Activated naive CD8-positive, alpha-beta T cell treated with anti-CD3 and anti-CD28 coated beads, Interleukin-2, amount 50 U/mL, for 24 hours (primary cell): ENCODE measurements around the gene AQP6.

Experiments used
- ATAC-seq: fragments of 150-1000 bp; cut with Tn5 transposase; one replicate; pipeline ENCODE4 v1.10.0; 2021
- DNase-seq: peaks from one replicate; pipeline ENCODE4 v3.0.0; 2021
- H3K27ac Mint-ChIP-seq: one replicate; pipeline ENCODE4 v1.8.0; 2021; ENCODE audit warnings: mild to moderate bottlenecking, mixed read lengths
- H3K27me3 Mint-ChIP-seq: one replicate; pipeline ENCODE4 v1.8.0; 2021; ENCODE audit warnings: mixed read lengths
- H3K36me3 Mint-ChIP-seq: one replicate; pipeline ENCODE4 v1.8.0; 2021; ENCODE audit warnings: low read depth, mixed read lengths
- H3K4me1 Mint-ChIP-seq: one replicate; pipeline ENCODE4 v1.8.0; 2021; ENCODE audit warnings: mixed read lengths
- H3K4me3 Mint-ChIP-seq: one replicate; pipeline ENCODE4 v1.8.0; 2021; ENCODE audit warnings: mild to moderate bottlenecking, moderate library complexity, mixed read lengths
- H3K9me3 Mint-ChIP-seq: one replicate; pipeline ENCODE4 v1.8.0; 2021; ENCODE audit warnings: mixed read lengths

Gene AQP6

DNA sequence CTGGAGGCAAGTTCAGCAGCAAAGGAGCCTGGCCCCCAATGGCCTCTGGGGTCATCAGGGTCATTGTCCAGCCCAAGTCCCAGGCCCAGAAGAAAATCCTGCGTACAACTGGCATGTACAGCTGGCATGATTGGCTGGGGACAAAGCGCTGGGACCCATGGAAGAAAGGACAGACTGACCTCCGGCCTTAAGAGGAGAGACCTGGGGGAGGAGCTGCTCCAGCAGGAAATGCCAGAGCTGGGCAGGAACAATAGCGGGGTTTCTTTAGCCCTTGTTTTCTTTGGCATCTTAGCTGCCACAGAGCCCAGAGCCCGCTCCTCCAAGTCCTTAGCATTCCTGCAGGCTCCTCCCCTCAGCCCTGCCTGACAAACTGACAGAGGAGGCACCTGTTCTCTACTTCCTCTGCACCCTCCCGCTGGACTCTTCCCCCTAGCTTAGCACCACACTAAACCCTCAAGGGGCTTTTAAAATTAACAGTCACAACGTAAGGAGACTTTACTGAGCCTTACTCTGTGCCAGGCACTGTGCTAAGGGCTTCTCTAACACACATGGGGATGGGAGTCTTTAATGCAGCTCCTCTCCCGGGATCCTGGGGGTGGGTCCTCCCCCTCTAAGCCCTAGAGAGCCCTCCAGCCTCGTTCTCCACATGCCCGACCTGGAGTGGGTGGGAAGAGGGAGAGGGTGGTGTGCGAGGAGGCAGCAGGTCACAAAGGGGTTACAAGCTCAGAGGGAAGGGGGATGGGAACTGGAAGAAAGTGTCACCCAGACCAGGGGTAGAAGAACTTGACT, 12.9 kb upstream of the AQP6 start:
- Mint-ChIP-seq H3K4me3 (peak overlapping the region; percentile 32), H3K36me3 (no peaks in the 10 kb centered on the region), H3K9me3 (no peaks in the 10 kb centered on the region), H3K4me1 (peaks cover 5% of the 10 kb centered on the region), H3K27ac (no peak overlapping the region), H3K27me3 (peaks cover 74% of the 10 kb centered on the region)
- DNase-seq (no peak), ATAC-seq (no peak)

DNA sequence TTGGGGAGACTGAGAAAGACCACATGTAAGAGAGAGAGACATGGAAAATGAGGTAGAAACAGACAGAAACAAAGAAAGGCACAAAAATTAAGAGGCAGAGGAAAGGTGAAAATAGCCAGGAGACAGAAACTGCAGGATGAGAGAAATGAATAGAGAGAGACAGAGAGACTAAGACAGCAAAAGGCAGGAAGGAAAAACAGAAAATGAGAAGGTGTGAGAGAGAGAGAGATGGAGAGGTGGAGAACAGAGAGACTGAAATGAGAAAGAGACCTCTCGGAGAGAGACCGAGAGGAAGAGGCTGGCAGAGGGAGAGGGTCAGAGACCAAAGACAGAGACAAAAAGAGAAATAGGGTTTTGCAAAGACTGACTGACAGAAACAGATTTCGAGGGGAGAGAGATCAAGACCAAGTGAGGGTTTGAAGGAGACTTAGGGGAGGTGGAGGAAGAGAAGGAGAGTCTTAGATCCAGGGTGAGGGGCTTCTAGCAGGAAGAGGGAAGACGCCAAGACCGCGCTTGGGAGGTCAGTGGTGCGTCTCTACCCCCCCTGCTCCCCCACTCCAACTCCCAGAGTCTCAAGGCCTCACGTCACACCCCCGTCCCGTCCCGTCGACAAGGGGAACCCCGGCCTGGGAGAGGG, 12.2 kb upstream of the AQP6 start:
- no peaks in the 10 kb centered on the region for H3K36me3 Mint-ChIP-seq
- H3K27ac Mint-ChIP-seq, result no peak overlapping the region
- H3K9me3 Mint-ChIP-seq, result no peaks in the 10 kb centered on the region
- H3K27me3 Mint-ChIP-seq, result peaks cover 76% of the 10 kb centered on the region
- DNase-seq (no peak), ATAC-seq (no peak)
- peak overlapping the region; percentile 32 for H3K4me3 Mint-ChIP-seq
- peaks cover 5% of the 10 kb centered on the region for H3K4me1 Mint-ChIP-seq

DNA sequence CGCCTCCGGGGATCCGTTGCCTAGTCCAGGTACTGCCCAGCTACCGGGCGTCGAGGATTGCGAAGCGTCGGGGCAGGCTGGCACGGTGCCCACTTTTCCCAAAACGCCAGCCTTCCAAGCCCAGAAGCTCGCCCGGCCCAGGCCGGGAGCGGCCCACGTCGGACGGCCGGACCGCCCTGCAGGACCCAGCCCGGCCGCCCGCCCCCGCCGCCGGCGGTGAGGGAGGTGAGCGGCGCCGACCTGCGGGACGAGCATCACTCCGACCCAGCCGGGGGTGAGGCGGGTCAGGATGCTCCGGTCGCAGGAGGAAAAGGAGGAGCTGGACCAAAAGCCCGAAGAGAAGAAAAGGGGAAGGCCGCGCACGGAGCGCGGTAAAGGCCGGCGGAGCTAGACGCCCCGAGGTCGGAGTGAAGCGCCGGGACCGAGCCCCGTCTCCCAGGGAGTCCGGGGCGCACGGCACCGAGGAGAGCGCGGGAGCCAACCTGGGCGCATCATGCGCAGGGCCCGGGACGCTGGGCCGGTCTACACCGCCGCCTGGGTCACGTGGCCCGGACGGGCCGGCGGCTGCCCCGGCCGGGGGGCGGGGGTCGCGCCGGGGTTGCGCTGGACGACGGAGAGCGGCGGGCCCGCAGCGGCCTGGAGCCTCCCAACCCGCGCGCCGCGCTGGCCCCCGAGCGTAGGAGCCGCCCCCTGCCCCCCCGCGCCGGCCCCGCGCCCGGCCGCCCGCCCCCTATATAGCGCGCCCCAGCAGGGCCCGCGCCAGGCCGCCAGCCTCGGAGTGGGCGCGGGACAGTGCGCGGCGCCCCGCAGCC, 11.4 kb upstream of the AQP6 start, which contains the start of gene AQP5:
AQP5 (plus strand) TSS at position 762 of the 812 bp plus-strand sequence. CDS start 146 bp downstream, outside the sequence.
- H3K27ac Mint-ChIP-seq, result no peak within 1 kb of the TSS
- peaks cover 76% of the 10 kb centered on the region for H3K27me3 Mint-ChIP-seq
- no peaks in the 10 kb centered on the region for H3K36me3 Mint-ChIP-seq
- ATAC-seq (no peak), DNase-seq (no peak)
- peak within 1 kb of the TSS; percentile 32 for H3K4me3 Mint-ChIP-seq
- no peaks in the 10 kb centered on the region for H3K9me3 Mint-ChIP-seq
- peaks cover 5% of the 10 kb centered on the region for H3K4me1 Mint-ChIP-seq

- Mint-ChIP-seq H3K36me3 (no peaks in the 10 kb centered on the region), H3K27me3 (peaks cover 72% of the 10 kb centered on the region), H3K4me1 (peaks cover 8% of the 10 kb centered on the region), H3K9me3 (no peaks in the 10 kb centered on the region), H3K4me3 (no peak overlapping the region), H3K27ac (no peak overlapping the region)
- ATAC-seq (no peak), DNase-seq (no peak)
Observed at GRCh38 chr12:49961993-49962764, 10.6 kb upstream of the AQP6 start.

GRCh38 chr12:49962861-49963765, 9.6 kb upstream of the AQP6 start:
- no peak for DNase-seq
- Mint-ChIP-seq H3K27me3 (peaks cover 65% of the 10 kb centered on the region), H3K4me3 (no peak overlapping the region), H3K9me3 (no peaks in the 10 kb centered on the region), H3K4me1 (peaks cover 9% of the 10 kb centered on the region), H3K27ac (no peak overlapping the region), H3K36me3 (no peaks in the 10 kb centered on the region)
- ATAC-seq, result no peak

GRCh38 chr12:49963976-49964815, 8.6 kb upstream of the AQP6 start:
- Mint-ChIP-seq H3K9me3 (no peaks in the 10 kb centered on the region), H3K4me1 (peaks cover 9% of the 10 kb centered on the region), H3K36me3 (no peaks in the 10 kb centered on the region), H3K27me3 (peaks cover 66% of the 10 kb centered on the region), H3K4me3 (no peak overlapping the region), H3K27ac (no peak overlapping the region)
- no peak for ATAC-seq
- DNase-seq, result no peak

- no peak for ATAC-seq
- peaks cover 59% of the 10 kb centered on the region for H3K27me3 Mint-ChIP-seq
- no peaks in the 10 kb centered on the region for H3K36me3 Mint-ChIP-seq
- no peak overlapping the region for H3K27ac Mint-ChIP-seq
- H3K4me3 Mint-ChIP-seq, result no peak overlapping the region
- no peak for DNase-seq
- peaks cover 9% of the 10 kb centered on the region for H3K4me1 Mint-ChIP-seq
- no peaks in the 10 kb centered on the region for H3K9me3 Mint-ChIP-seq
Observed at GRCh38 chr12:49964849-49965624, 7.7 kb upstream of the AQP6 start.

DNA sequence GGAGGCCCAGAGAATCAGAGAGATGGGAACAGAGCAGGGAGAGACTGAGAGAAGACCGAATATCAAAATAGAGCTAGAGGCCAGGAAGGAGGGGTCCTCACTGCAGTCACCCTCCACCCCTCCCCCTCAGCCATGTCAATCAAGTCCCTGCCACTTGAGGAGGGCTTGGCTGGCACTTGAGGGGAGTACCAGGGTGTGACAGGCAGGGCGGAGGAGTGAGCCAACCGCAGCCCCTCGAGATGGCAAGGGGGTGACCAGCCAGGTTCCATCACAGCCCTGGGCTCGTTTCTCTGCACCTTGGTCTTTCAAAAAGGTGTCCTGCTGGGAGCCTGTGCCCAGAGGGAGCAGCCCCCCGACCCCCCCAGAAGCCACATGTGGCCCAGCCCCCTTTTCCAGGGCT, 6.9 kb upstream of the AQP6 start:
- ATAC-seq (no peak), DNase-seq (no peak)
- peaks cover 4% of the 10 kb centered on the region for H3K4me1 Mint-ChIP-seq
- no peak overlapping the region for H3K4me3 Mint-ChIP-seq
- H3K9me3 Mint-ChIP-seq, result no peaks in the 10 kb centered on the region
- no peak overlapping the region for H3K27ac Mint-ChIP-seq
- H3K27me3 Mint-ChIP-seq, result peaks cover 51% of the 10 kb centered on the region
- no peaks in the 10 kb centered on the region for H3K36me3 Mint-ChIP-seq

- peaks cover 4% of the 10 kb centered on the region for H3K4me1 Mint-ChIP-seq
- H3K36me3 Mint-ChIP-seq, result no peaks in the 10 kb centered on the region
- ATAC-seq (no peak), DNase-seq (no peak)
- H3K27me3 Mint-ChIP-seq, result peaks cover 49% of the 10 kb centered on the region
- no peaks in the 10 kb centered on the region for H3K9me3 Mint-ChIP-seq
- no peak overlapping the region for H3K27ac Mint-ChIP-seq
- H3K4me3 Mint-ChIP-seq, result no peak overlapping the region
Observed at GRCh38 chr12:49966511-49967041, 6.2 kb upstream of the AQP6 start.

DNA sequence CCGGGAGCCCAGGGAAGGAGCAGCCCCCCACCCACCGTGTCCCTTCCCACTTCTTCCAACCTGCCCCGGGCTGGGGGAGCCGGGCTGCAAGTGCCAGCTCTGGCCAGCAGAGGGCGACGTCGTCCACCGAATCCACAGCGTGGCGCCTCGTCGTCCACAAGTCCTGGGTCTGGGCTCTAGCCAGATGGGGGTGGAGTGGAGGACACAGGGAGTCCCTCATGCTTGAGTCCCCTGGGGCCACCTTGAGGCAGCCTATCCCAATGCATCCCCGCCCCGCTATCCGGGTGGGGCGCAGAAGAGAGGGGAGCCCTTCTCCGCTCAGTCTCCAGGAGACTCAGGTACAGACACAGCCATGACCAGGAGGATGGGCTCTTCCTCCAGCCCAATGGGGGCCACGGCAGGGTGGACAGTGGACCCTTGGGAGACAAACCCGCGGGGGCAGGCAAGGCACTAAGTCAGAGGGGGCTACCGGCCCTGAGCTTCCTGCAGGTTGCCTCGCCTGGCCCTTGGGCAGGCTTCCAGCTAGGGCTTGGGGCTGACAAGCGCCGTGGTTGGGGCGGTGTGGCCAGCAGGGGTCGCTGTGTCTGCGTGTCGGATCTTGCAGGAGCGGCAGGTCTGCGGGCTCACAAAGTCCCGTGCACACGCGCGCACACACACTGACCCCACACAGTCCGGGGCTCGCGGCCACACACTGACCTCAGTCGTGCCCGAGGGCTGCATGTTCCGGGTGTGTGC, 5.5 kb upstream of the AQP6 start:
- H3K27me3 Mint-ChIP-seq, result peaks cover 46% of the 10 kb centered on the region
- H3K27ac Mint-ChIP-seq, result no peak overlapping the region
- peaks cover 4% of the 10 kb centered on the region for H3K4me1 Mint-ChIP-seq
- ATAC-seq (peak; percentile 79), DNase-seq (peak; percentile 96)
- peak overlapping the region; percentile 59 for H3K4me3 Mint-ChIP-seq
- no peaks in the 10 kb centered on the region for H3K9me3 Mint-ChIP-seq
- no peaks in the 10 kb centered on the region for H3K36me3 Mint-ChIP-seq

DNA sequence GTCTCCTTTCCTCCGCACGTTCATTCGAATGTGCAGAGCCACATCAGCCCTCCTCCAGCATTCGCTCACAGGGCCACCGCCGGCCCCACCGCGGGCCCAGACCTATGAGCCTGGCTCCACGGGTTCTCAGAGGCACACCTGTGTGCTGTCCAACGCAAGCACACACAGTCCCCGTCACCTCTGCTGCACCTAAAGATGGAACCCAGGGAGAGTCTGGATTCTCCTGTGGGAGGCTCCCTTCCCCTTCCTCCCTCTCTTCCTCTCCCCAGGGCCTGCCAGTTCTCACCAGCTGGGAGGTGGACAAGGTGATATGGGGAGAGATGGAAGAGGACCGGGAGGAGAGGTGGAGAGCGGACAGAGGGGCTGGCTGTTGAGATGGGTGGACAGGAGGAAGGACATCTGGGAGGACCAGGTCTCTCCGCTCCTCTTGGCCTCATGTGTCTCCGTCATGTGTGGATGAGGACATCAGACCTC, 4.9 kb upstream of the AQP6 start:
- Mint-ChIP-seq H3K9me3 (no peaks in the 10 kb centered on the region), H3K27me3 (peaks cover 41% of the 10 kb centered on the region), H3K4me1 (peaks cover 4% of the 10 kb centered on the region), H3K27ac (no peak overlapping the region), H3K36me3 (no peaks in the 10 kb centered on the region), H3K4me3 (no peak overlapping the region)
- no peak for ATAC-seq
- no peak for DNase-seq
